Heart right ventricle (tissue), 16 donors: Measurements from ENCODE around the gene SNW1. TPM values are rescaled to one million over a fixed set of nuclear protein-coding genes. Genes with fewer than 3 reads are reported as not detected.

Source experiments
- ATAC-seq, 8 donors: fragments of 200-7000 bp; cut with Tn5 transposase; one replicate each; pipeline ENCODE4 v1.9.1; 2020; ENCODE audit warnings: mild to moderate bottlenecking in 8 of 8, moderate library complexity in 8 of 8, moderate number of reproducible peaks in 1 of 8
- DNase-seq, 2 donors: peaks; one replicate each; pipeline ENCODE4 v3.0.0-alpha.2; 2020
- H3K27ac ChIP-seq, 10 donors: fragments of 200-600 bp; sonication (generic) in 2 of 10; one replicate each; pipeline versions ENCODE4 v1.5.0 to v1.8.0; 2020 to 2022; ENCODE audit warnings: mild to moderate bottlenecking in 3 of 10
- H3K27me3 ChIP-seq, 7 donors: fragments of 200-600 bp; one replicate each; pipeline ENCODE4 v1.8.0; 2021 to 2022; ENCODE audit warnings: mild to moderate bottlenecking in 2 of 7
- H3K36me3 ChIP-seq, 9 donors: fragments of 200-600 bp; sonication (generic) in 1 of 9; one replicate each; pipeline versions ENCODE4 v1.5.0 to v1.8.0; 2020 to 2022; ENCODE audit warnings: mild to moderate bottlenecking in 2 of 9
- H3K4me1 ChIP-seq, 9 donors: fragments of 200-600 bp; sonication (generic) in 1 of 9; one replicate each; pipeline versions ENCODE4 v1.5.0 to v1.8.0; 2020 to 2022; ENCODE audit warnings: mild to moderate bottlenecking in 4 of 9
- H3K4me3 ChIP-seq, 10 donors: fragments of 200-600 bp; sonication (generic) in 2 of 10; one replicate each; pipeline versions ENCODE4 v1.5.0 to v1.8.0; 2020 to 2022; ENCODE audit warnings: mild to moderate bottlenecking in 7 of 10, moderate library complexity in 2 of 10
- H3K9me3 ChIP-seq, 11 donors: fragments of 200-600 bp in 10 of 11; sonication (generic) in 2 of 11; one replicate each; pipeline versions ENCODE4 v1.5.0 to v1.8.0; 2013 to 2022; ENCODE audit warnings: mild to moderate bottlenecking in 2 of 11, control low read depth in 1 of 11, moderate library complexity in 1 of 11
- CTCF ChIP-seq, 9 donors: fragments of 200-600 bp; sonication (generic) in 2 of 9; IDR thresholded peaks; one replicate each; pipeline versions ENCODE4 v1.5.0 to v1.8.0; 2021 to 2022; ENCODE audit warnings: antibody characterized with exemption in 9 of 9, mild to moderate bottlenecking in 5 of 9, moderate library complexity in 1 of 9
- WGBS, 2 donors: extraction: QIAGEN DNeasy Blood & Tissue Kit; methylation state at CpG; one replicate each; pipeline ENCODE4 v1.1.7; 2013; ENCODE audit warnings: inconsistent platforms in 1 of 2; 5-methylcytosine and 5-hydroxymethylcytosine counted together
- intact Hi-C, 10 donors: fragments of 100-400 bp; cut with DNase I; formaldehyde crosslinking; loops; one replicate each; pipeline versions ENCODE4 v1.11.1 to v1.14.2; 2022
- polyA plus RNA-seq, 2 donors: library from polyadenylated mRNA; stranded (reverse); fragments of 200-250 nt; gene quantifications; one replicate each; pipeline ENCODE4 v1.2.3, GENCODE V29; 2013
- total RNA-seq, 10 donors: library from RNA; stranded (reverse); fragmentation: NEBNext Ultra II Directional in 3 of 10; extraction: Animal tissue kit (Norgen Biotek cat#: 25700) in 3 of 10; gene quantifications; one replicate each; pipeline versions ENCODE4 v1.2.1 to v1.2.4, GENCODE V29; 2021 to 2023
- donor health status: Arrhythmogenic right ventricular cardiomyopathy.
- donor health status: ischemic (EF 13 %, LVEDD 7.1; RV severe dilation, severe dysfunction).
- donor health status: healthy with polysubstance abuse.
- donor health status: DM: no; HTN: yes; CAD: no.
- donor health status: DM: no; HTN: no; CAD: no.
- donor health status: ischemic (EF 25% LVEDD 6.9; RV normal size, moderate dysfunction).
- donor health status: ischemic (EF 25% LVEDD 5.7; RV mildly dilated, moderate dysfunction).
- donor health status: healthy.
- donor health status: DM: yes; HTN: yes; CAD: no.
- donor health status: Ischemic cardiomyopathy.
- donor health status: ischemic (EF 35%, LVEDD 5.7; RV mildly dilated, moderate dysfunction).
- donor health status: nonischemic (EF 11% LVEDD 7.7; RV severe dilation, severe dysfunction).
- donor health status: DM: yes; HTN: yes; CAD: no.
- donor health status: PGD.
- donor health status: ischemic (EF 29% LVEDD 5.4; RV normal size, mild dysfunction).
- donor health status: nonischemic (EF 23%, LVEDD 6.1; RV moderate dilation, normal function).

SNW1 gene
- total and polyA plus RNA-seq, 12 donors = 23.3 to 69.1 (median 55.7) TPM

DNA sequence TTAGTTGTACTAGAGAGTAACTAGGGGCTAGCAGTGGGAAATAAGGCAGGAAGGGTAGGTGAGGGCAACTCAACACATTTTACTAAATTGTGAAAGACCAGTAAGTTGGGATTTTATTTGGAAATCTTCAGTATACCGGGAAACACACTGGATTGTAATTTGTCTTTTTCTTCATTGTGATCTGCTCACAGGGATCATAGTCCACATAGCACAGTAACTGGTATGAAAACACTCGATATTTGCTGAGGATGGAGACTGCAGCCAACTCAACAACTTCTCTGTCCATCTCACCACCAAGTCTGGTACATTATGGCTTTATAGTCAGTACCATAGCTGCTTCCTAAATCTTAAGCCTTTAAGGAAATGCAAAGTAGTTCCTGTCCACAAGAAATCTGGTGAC lies 50.6 kb downstream of the SNW1 start:
- H3K36me3 ChIP-seq = peaks cover 0 to 59% (median 21%) of the 10 kb centered on the region in 9 donors
- ATAC-seq (no peak), DNase-seq (no peak)
- TF ChIP-seq CTCF (IDR thresholded peaks at IDR 0.05) = no peak
- no peaks in the 10 kb centered on the region for H3K9me3 ChIP-seq
- no peaks in the 10 kb centered on the region for H3K27me3 ChIP-seq
- no peak overlapping the region for H3K27ac ChIP-seq
- intact Hi-C loops = no loop called here
- peaks cover 3 to 41% (median 30%) of the 10 kb centered on the region in 9 donors for H3K4me1 ChIP-seq
- H3K4me3 ChIP-seq = no peak overlapping the region
- 80 to 91% methylated on average over 2 of the region's 2 CpGs for WGBS, 2 donors

GRCh38 chr14:77709412-77709811 lies 51.5 kb downstream of the SNW1 start:
- Histone ChIP-seq H3K4me1 (peaks cover 3 to 41% (median 30%) of the 10 kb centered on the region in 9 donors), H3K27me3 (no peaks in the 10 kb centered on the region), H3K4me3 (peak overlapping the region in 4 of 10 donors; percentile 70 to 92 (median 88)), H3K9me3 (no peaks in the 10 kb centered on the region), H3K27ac (no peak overlapping the region), H3K36me3 (peaks cover 0 to 59% (median 13%) of the 10 kb centered on the region in 9 donors)
- intact Hi-C loops = loop anchor here in 7 of 10 donors (2.0 to 10.0 kb wide), 6 partner anchors 51 to 255 kb away; partner anchors contain the start of genes AHSA1 (in 5 of the 7), VIPAS39 (in 5 of the 7) and SNW1 (in 1 of the 7)
- ATAC-seq (no peak), DNase-seq (no peak)
- WGBS, 2 donors = 76 to 83% methylated on average over 3 of the region's 3 CpGs
- no peak for TF ChIP-seq CTCF (IDR thresholded peaks at IDR 0.05)

GRCh38 chr14:77708749-77709148 lies 52.2 kb downstream of the SNW1 start:
- Histone ChIP-seq H3K27me3 (no peaks in the 10 kb centered on the region), H3K4me3 (peak overlapping the region; percentile 70 to 99 (median 92)), H3K4me1 (peaks cover 3 to 41% (median 30%) of the 10 kb centered on the region in 9 donors), H3K9me3 (no peaks in the 10 kb centered on the region), H3K27ac (peak overlapping the region in 3 of 10 donors; percentile 62 to 86 (median 74)), H3K36me3 (peaks cover 0 to 59% (median 17%) of the 10 kb centered on the region in 9 donors)
- DNase-seq (no peak), ATAC-seq (no peak)
- intact Hi-C loops = loop anchor here in 7 of 10 donors (2.0 to 10.0 kb wide), 6 partner anchors 51 to 254 kb away; partner anchors contain the start of genes AHSA1 (in 5 of the 7), VIPAS39 (in 5 of the 7) and SNW1 (in 1 of the 7)
- WGBS, 2 donors = 13 to 20% methylated on average over 7 of the region's 7 CpGs
- TF ChIP-seq CTCF (IDR thresholded peaks at IDR 0.05) = no peak

GRCh38 chr14:77707724-77708408 lies 53.1 kb downstream of the SNW1 start, which contains the start of the genes ALKBH1 and SLIRP:
TSS of gene ALKBH1 (minus strand) at chr14:77708023. CDS start at chr14:77708004, 19 bp downstream.
TSS of gene SLIRP (plus strand) at chr14:77708103. CDS start at chr14:77708112, 9 bp downstream.
- intact Hi-C loops = loop anchor here in 7 of 10 donors (2.0 to 10.0 kb wide), 7 partner anchors 51 to 253 kb away; partner anchors contain the start of genes AHSA1 (in 5 of the 7), VIPAS39 (in 5 of the 7) and SNW1 (in 1 of the 7)
- DNase-seq (peak; percentile 84 to 91), ATAC-seq (peak; percentile 95 to 99 (median 98))
- Histone ChIP-seq H3K27me3 (no peaks in the 10 kb centered on the region), H3K36me3 (peaks cover 0 to 59% (median 22%) of the 10 kb centered on the region in 9 donors), H3K27ac (peak within 1 kb of the TSS in 9 of 10 donors; percentile 41 to 86 (median 74)), H3K4me3 (peak within 1 kb of the TSS; percentile 70 to 99 (median 92)), H3K9me3 (no peaks in the 10 kb centered on the region), H3K4me1 (peaks cover 3 to 41% (median 30%) of the 10 kb centered on the region in 9 donors)
- TF ChIP-seq CTCF (IDR thresholded peaks at IDR 0.05) = no peak
- 0% methylated on average over 47 to 49 of the region's 49 CpGs for WGBS, 2 donors
